ENCODE measurements around the gene GNAI3.

Gene GNAI3

DNA sequence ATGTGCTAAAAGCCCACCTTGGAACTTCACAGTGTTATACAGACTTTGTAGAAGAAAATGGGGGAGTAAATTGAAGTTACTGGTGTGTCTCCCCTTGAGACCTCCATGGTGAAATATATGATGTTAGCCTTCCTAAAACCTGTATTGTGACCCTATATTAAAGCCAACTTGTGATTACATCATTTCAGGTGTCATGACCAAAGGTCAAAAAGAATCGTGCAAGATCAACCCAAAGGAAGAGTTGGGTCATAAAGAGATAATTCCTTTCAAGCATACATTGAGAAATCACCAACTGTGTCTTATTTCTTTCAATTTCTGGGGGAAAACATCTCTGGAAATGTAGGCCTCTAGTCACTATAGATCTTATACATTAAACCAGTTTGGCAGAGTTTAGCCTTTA lies 36.4 kb downstream of the GNAI3 start:
- H3K36me3 ChIP-seq (ENCODE audit: insufficient read depth, low read length): peaks cover 92% of the 10 kb centered on the region
- H3K4me2 ChIP-seq (ENCODE audit: insufficient read depth, low read length): no peak overlapping the region

DNA sequence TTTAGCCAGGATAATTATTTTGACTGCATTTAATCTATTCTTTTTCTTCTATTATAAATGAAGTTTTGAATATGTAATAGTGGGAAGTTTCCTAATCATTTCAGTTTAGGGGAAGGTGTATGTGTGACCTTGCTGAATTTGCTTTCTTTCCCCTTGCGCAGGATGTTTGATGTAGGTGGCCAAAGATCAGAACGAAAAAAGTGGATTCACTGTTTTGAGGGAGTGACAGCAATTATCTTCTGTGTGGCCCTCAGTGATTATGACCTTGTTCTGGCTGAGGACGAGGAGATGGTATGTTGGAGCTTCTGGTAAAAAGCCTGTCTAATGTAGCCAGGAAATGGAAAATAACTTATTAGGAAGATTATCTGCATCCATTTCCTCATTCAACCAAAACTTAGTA lies 37.6 kb downstream of the GNAI3 start:
- no peak overlapping the region for H2AFZ ChIP-seq (ENCODE audit: low read depth, low read length)
- no peak overlapping the region for H3K9ac ChIP-seq (ENCODE audit: low read depth, low read length)
- H4K20me1 ChIP-seq (ENCODE audit: insufficient read depth, low read length): no peaks in the 10 kb centered on the region
- ATAC-seq (ENCODE audit: insufficient read depth, low read depth): no peak
- peaks cover 93% of the 10 kb centered on the region for H3K36me3 ChIP-seq (ENCODE audit: insufficient read depth, low read length)
- no peak for DNase-seq
- no peaks in the 10 kb centered on the region for H3K4me1 ChIP-seq (ENCODE audit: insufficient read depth, low read length)
- H3K79me2 ChIP-seq (ENCODE audit: insufficient read depth, low read length): no peaks in the 10 kb centered on the region
- H3K4me2 ChIP-seq (ENCODE audit: insufficient read depth, low read length): no peak overlapping the region
- H3K9me3 ChIP-seq (ENCODE audit: insufficient read depth, low read length, severe bottlenecking): no peaks in the 10 kb centered on the region
- H3K27ac ChIP-seq (ENCODE audit: low read length): no peak overlapping the region
- H3K4me3 ChIP-seq (ENCODE audit: low read depth in 1 of 2, low read length in 2 of 2): no peak overlapping the region
- TF ChIP-seq, protein P1, sequence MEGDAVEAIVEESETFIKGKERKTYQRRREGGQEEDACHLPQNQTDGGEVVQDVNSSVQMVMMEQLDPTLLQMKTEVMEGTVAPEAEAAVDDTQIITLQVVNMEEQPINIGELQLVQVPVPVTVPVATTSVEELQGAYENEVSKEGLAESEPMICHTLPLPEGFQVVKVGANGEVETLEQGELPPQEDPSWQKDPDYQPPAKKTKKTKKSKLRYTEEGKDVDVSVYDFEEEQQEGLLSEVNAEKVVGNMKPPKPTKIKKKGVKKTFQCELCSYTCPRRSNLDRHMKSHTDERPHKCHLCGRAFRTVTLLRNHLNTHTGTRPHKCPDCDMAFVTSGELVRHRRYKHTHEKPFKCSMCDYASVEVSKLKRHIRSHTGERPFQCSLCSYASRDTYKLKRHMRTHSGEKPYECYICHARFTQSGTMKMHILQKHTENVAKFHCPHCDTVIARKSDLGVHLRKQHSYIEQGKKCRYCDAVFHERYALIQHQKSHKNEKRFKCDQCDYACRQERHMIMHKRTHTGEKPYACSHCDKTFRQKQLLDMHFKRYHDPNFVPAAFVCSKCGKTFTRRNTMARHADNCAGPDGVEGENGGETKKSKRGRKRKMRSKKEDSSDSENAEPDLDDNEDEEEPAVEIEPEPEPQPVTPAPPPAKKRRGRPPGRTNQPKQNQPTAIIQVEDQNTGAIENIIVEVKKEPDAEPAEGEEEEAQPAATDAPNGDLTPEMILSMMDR (IDR thresholded peaks at IDR 0.05; ENCODE audit: borderline replicate concordance, extremely low read depth, low read length, poor library complexity, severe bottlenecking): no peak
- TF ChIP-seq EZH2 (IDR thresholded peaks at IDR 0.05; ENCODE audit: borderline replicate concordance, low read depth, low read length, severe bottlenecking): no peak
- no peaks in the 10 kb centered on the region for H3K27me3 ChIP-seq (ENCODE audit: insufficient read depth, low read length, poor library complexity)

More for the DNA sequence above, 36.4 kb downstream of the GNAI3 start:
- no peaks in the 10 kb centered on the region for H3K4me1 ChIP-seq (ENCODE audit: insufficient read depth, low read length)
- H3K27ac ChIP-seq (ENCODE audit: low read length): no peak overlapping the region
- H3K27me3 ChIP-seq (ENCODE audit: insufficient read depth, low read length, poor library complexity): no peaks in the 10 kb centered on the region
- no peak overlapping the region for H3K4me3 ChIP-seq (ENCODE audit: low read depth in 1 of 2, low read length in 2 of 2)
- no peak for ATAC-seq (ENCODE audit: insufficient read depth, low read depth)
- no peak for TF ChIP-seq EZH2 (IDR thresholded peaks at IDR 0.05; ENCODE audit: borderline replicate concordance, low read depth, low read length, severe bottlenecking)
- TF ChIP-seq, protein P1 (IDR thresholded peaks at IDR 0.05; ENCODE audit: borderline replicate concordance, extremely low read depth, low read length, poor library complexity, severe bottlenecking): no peak
- no peaks in the 10 kb centered on the region for H3K79me2 ChIP-seq (ENCODE audit: insufficient read depth, low read length)
- no peak for DNase-seq
- H4K20me1 ChIP-seq (ENCODE audit: insufficient read depth, low read length): no peaks in the 10 kb centered on the region
- H3K9me3 ChIP-seq (ENCODE audit: insufficient read depth, low read length, severe bottlenecking): no peaks in the 10 kb centered on the region
- no peak overlapping the region for H2AFZ ChIP-seq (ENCODE audit: low read depth, low read length)
- no peak overlapping the region for H3K9ac ChIP-seq (ENCODE audit: low read depth, low read length)

DNA sequence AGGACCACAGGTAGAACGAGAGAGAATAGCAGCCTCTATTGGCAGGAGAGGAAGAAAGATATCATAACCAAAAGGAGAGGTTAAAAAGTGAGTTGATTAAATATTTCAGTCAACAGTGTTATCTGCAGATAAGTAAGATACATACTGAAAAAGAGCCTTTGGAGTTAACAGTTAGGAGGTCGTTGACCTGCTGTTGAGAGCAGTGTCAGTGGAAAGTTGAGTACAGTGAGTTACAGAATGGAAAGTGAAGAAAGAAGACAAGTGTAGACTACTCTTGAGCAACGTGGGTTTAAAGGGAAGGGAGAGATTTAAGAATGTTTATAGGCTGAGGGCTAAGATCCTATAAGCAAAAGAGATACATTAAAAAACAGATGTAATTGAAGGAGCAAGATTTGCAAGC lies 40.8 kb downstream of the GNAI3 start:
- Histone ChIP-seq H3K4me1 (ENCODE audit: insufficient read depth, low read length) (no peaks in the 10 kb centered on the region), H3K36me3 (ENCODE audit: insufficient read depth, low read length) (peaks cover 96% of the 10 kb centered on the region), H3K4me2 (ENCODE audit: insufficient read depth, low read length) (no peak overlapping the region), H4K20me1 (ENCODE audit: insufficient read depth, low read length) (no peaks in the 10 kb centered on the region), H3K9me3 (ENCODE audit: insufficient read depth, low read length, severe bottlenecking) (no peaks in the 10 kb centered on the region), H3K27me3 (ENCODE audit: insufficient read depth, low read length, poor library complexity) (no peaks in the 10 kb centered on the region), H2AFZ (ENCODE audit: low read depth, low read length) (no peak overlapping the region), H3K27ac (ENCODE audit: low read length) (no peak overlapping the region), H3K4me3 (ENCODE audit: low read depth in 1 of 2, low read length in 2 of 2) (no peak overlapping the region), H3K79me2 (ENCODE audit: insufficient read depth, low read length) (no peaks in the 10 kb centered on the region), H3K9ac (ENCODE audit: low read depth, low read length) (no peak overlapping the region)
- ATAC-seq (ENCODE audit: insufficient read depth, low read depth) (no peak), DNase-seq (no peak)
- TF ChIP-seq EZH2 (IDR thresholded peaks at IDR 0.05; ENCODE audit: borderline replicate concordance, low read depth, low read length, severe bottlenecking): no peak
- TF ChIP-seq, protein P1 (IDR thresholded peaks at IDR 0.05; ENCODE audit: borderline replicate concordance, extremely low read depth, low read length, poor library complexity, severe bottlenecking): no peak

DNA sequence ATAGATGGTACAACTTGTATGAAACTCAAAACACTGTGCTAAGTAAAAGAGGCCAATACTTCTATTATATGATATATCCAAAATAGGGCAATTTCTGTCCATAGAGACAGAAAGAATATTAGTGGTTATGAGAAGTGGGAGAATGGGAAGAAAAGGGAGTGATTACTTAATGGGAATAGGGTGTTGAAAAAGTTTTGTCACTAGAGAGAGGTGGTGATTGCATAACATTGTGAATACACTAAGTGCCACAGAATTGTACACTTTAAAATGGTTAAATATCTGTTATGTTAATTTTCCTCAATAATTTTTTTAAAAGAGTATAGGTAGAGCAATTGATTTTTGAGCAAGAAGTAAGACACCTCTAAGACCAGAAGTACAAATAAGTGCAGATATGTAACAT lies 41.3 kb downstream of the GNAI3 start:
- ATAC-seq (ENCODE audit: insufficient read depth, low read depth) (no peak), DNase-seq (no peak)
- no peak overlapping the region for H3K9ac ChIP-seq (ENCODE audit: low read depth, low read length)
- no peaks in the 10 kb centered on the region for H3K4me1 ChIP-seq (ENCODE audit: insufficient read depth, low read length)
- H3K27me3 ChIP-seq (ENCODE audit: insufficient read depth, low read length, poor library complexity): no peaks in the 10 kb centered on the region
- H3K4me3 ChIP-seq (ENCODE audit: low read depth in 1 of 2, low read length in 2 of 2): no peak overlapping the region
- H3K27ac ChIP-seq (ENCODE audit: low read length): no peak overlapping the region
- no peaks in the 10 kb centered on the region for H4K20me1 ChIP-seq (ENCODE audit: insufficient read depth, low read length)
- no peak overlapping the region for H2AFZ ChIP-seq (ENCODE audit: low read depth, low read length)
- H3K9me3 ChIP-seq (ENCODE audit: insufficient read depth, low read length, severe bottlenecking): no peaks in the 10 kb centered on the region
- no peaks in the 10 kb centered on the region for H3K79me2 ChIP-seq (ENCODE audit: insufficient read depth, low read length)
- peaks cover 93% of the 10 kb centered on the region for H3K36me3 ChIP-seq (ENCODE audit: insufficient read depth, low read length)
- no peak for TF ChIP-seq EZH2 (IDR thresholded peaks at IDR 0.05; ENCODE audit: borderline replicate concordance, low read depth, low read length, severe bottlenecking)
- TF ChIP-seq, protein P1 (IDR thresholded peaks at IDR 0.05; ENCODE audit: borderline replicate concordance, extremely low read depth, low read length, poor library complexity, severe bottlenecking): no peak
- no peak overlapping the region for H3K4me2 ChIP-seq (ENCODE audit: insufficient read depth, low read length)

Data from DND-41 (cell line).